ENCODE data around the gene ARHGEF19. TPM values are rescaled to one million over a fixed set of nuclear protein-coding genes. Genes with fewer than 3 reads are reported as not detected.
"Not testable (repeated sequence)": the region's sequence is repeated elsewhere in the genome, so short reads cannot be mapped to it uniquely, and the experiment has no call there.

ARHGEF19 gene
- total RNA-seq, 4 donors from 2014 or later, result 15.8 to 27.1 (median 20.6) TPM

DNA sequence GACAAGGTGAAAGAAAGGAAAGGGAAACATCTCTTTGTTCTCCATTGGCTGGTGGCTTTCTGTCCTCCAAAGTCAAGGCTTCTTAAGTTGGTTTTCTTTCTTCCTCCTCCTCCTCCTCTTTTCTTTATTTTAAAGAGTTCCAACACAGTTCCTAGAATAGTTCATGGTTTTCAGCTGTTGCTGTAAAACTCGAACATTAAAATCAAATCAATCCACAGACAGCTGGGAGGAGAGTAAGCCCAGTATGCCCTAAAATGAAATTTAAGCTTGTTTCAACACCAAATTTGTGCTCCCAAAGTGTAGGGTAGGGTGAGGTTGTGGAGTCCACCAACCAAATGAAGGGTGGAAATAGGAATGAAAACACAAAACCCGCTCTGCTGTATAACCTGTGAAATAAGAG is 35.0 kb upstream of the ARHGEF19 start:
- TF ChIP-seq, protein P1, sequence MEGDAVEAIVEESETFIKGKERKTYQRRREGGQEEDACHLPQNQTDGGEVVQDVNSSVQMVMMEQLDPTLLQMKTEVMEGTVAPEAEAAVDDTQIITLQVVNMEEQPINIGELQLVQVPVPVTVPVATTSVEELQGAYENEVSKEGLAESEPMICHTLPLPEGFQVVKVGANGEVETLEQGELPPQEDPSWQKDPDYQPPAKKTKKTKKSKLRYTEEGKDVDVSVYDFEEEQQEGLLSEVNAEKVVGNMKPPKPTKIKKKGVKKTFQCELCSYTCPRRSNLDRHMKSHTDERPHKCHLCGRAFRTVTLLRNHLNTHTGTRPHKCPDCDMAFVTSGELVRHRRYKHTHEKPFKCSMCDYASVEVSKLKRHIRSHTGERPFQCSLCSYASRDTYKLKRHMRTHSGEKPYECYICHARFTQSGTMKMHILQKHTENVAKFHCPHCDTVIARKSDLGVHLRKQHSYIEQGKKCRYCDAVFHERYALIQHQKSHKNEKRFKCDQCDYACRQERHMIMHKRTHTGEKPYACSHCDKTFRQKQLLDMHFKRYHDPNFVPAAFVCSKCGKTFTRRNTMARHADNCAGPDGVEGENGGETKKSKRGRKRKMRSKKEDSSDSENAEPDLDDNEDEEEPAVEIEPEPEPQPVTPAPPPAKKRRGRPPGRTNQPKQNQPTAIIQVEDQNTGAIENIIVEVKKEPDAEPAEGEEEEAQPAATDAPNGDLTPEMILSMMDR (IDR thresholded peaks at IDR 0.05), result no peak
- no peak for TF ChIP-seq POLR2A (IDR thresholded peaks at IDR 0.05)
- WGBS, 2 donors, result 76 to 95% methylated on average over 2 of the region's 2 CpGs
- H3K27ac ChIP-seq, result peak overlapping the region in 3 of 4 donors; percentile 86 to 91 (median 88)
- H3K4me1 ChIP-seq, result peaks cover 29 to 87% (median 59%) of the 10 kb centered on the region in 3 donors
- DNase-seq, result no peak
- intact Hi-C loops (cut with DNase I), result loop anchor here (10.0 kb wide), 1 partner anchor 173 kb away; the partner anchor contains the start of gene FAM131C
- no peaks in the 10 kb centered on the region for H3K27me3 ChIP-seq
- H3K4me3 ChIP-seq, result no peak overlapping the region
- no peaks in the 10 kb centered on the region for H3K9me3 ChIP-seq
- peaks cover 5 to 43% (median 13%) of the 10 kb centered on the region in 3 donors for H3K36me3 ChIP-seq

DNA sequence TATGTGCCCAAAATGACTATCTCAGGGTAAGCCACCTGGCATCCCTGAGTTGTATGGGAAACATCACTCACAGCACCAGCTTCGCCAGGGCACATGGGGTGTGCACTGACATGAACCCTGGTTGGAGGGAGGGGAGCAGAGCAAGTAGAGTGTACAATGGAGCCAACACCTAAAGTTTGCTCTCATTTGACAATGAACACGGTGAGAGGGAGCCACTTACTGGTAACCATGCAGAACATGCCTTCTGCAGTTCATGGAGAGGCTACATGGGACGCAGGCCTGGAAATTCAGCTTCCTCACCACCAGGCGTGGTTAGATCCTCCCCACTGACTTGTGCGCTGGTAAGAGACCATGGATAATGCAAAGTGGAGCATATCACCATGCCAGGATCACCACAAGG is 34.5 kb upstream of the ARHGEF19 start:
- TF ChIP-seq, protein P1 (IDR thresholded peaks at IDR 0.05), result peak in 1 of 6 experiments; percentile 14
- TF ChIP-seq POLR2A (IDR thresholded peaks at IDR 0.05), result no peak
- peak overlapping the region in 3 of 4 donors; percentile 86 to 91 (median 88) for H3K27ac ChIP-seq
- WGBS, 2 donors, result 75 to 78% methylated on average over 5 of the region's 5 CpGs

DNA sequence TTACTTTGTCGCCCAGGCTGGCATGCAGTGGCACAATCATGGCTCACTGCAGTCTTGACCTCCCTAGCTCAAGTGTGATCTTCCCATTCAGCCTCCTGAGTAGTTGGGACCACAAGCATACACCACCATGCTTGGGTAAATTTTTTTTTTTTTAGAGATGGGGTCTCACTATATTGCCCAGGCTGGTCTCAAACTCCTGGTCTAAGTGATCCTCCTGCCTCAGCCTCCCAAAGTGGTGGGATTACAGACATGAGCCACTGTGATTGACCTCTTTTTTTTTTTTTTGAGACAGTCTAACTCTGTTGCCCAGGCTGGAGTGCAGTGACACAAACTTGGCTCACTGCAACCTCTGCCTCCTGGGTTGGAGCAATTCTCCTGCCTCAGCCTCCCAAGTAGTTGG is 33.8 kb upstream of the ARHGEF19 start:
- WGBS, 2 donors, result 85 to 90% methylated on average over 1 of the region's 1 CpG
- intact Hi-C loops (cut with DNase I), result loop anchor here (10.0 kb wide), 1 partner anchor 171 kb away; the partner anchor contains the start of gene FAM131C
- Histone ChIP-seq H3K4me1 (peaks cover 29 to 78% (median 53%) of the 10 kb centered on the region in 3 donors), H3K27ac (peak overlapping the region in 2 of 4 donors; percentile 86 to 91), H3K36me3 (peaks cover 5 to 31% (median 5%) of the 10 kb centered on the region in 3 donors)
- not testable (repeated sequence) for DNase-seq, H3K9me3 ChIP-seq, H3K4me3 ChIP-seq, H3K27me3 ChIP-seq

More for the DNA sequence above, 34.5 kb upstream of the ARHGEF19 start:
- no peaks in the 10 kb centered on the region for H3K9me3 ChIP-seq
- DNase-seq, result no peak
- no peaks in the 10 kb centered on the region for H3K27me3 ChIP-seq
- intact Hi-C loops (cut with DNase I), result loop anchor here (10.0 kb wide), 1 partner anchor 172 kb away; the partner anchor contains the start of gene FAM131C
- peaks cover 29 to 82% (median 59%) of the 10 kb centered on the region in 3 donors for H3K4me1 ChIP-seq
- H3K4me3 ChIP-seq, result no peak overlapping the region
- H3K36me3 ChIP-seq, result peaks cover 5 to 38% (median 12%) of the 10 kb centered on the region in 3 donors

DNA sequence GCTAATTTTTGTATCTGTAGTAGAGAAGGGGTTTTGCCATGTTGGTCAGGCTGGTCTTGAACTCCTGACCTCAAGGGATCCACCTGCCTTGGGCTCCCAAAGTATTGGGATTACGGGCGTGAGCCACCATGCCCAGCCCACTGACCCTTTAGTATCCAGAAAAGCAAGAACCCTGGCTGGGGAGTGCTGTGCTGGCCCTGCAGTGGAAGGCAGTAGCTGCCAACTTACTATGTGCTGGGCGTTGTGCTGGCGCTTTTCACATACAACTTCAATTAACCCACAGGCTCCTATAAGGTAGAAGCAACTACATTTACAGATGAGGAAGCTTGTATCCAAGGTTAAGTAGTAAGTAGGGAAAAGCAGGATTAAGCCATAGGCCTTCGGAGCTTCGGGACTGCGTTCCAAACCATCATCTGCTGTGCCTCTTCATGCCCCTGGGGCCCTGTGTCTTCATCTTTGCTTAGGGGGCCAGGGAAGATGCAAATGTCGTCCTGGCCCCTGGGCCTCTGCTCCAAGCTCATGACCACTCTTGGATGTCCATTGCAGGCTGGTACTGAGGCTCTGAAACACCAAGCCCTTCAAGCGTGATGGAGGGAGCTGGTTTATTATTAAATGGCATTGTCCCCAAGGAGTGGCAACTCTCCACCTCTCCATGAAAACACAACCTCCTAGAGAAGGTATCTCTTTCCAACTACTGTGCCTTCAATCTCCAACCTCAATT is 33.2 kb upstream of the ARHGEF19 start:
- TF ChIP-seq, protein P1 (IDR thresholded peaks at IDR 0.05), result no peak
- no peak for TF ChIP-seq POLR2A (IDR thresholded peaks at IDR 0.05)
- Histone ChIP-seq H3K27ac (peak overlapping the region in 3 of 4 donors; percentile 29 to 86 (median 42)), H3K4me1 (peaks cover 29 to 78% (median 47%) of the 10 kb centered on the region in 3 donors), H3K27me3 (no peaks in the 10 kb centered on the region), H3K36me3 (peaks cover 0 to 25% (median 5%) of the 10 kb centered on the region in 3 donors), H3K9me3 (no peaks in the 10 kb centered on the region), H3K4me3 (no peak overlapping the region)
- 82 to 87% methylated on average over 5 to 7 of the region's 9 CpGs for WGBS, 2 donors
- DNase-seq, result no peak
- intact Hi-C loops (cut with DNase I), result loop anchor here (10.0 kb wide), 1 partner anchor 171 kb away; the partner anchor contains the start of gene FAM131C

DNA sequence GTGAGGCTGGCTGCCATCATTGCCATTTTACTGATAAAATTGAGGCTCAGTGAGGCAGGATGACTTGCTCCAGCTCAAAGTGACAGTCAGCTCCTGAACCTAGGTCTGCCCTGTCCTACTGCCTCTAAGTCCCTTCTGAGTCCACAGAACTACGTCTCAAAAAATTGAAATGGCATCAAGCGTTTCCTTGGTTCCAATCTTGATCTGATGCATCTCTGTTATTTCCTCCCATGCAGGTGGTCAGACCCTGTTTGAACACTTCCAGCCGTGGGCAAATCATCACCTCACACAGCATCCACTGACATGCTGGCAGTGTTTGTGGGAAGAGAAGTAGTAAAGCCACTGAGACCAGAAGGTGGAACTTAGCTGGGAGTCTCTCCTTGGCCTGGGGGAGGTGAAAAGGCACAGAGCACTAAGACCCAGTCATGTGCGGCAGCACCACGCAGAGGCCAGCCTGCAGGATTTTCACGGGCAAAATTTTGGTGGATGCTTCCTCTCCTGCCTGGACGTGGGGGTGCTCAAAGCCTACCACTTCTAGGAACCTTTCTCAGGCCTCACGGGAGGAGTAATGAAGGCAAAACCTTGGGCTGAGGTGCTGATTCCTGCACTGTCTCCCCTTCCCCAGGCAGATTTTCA is 32.3 kb upstream of the ARHGEF19 start:
- intact Hi-C loops (cut with DNase I), result loop anchor here (5.0 to 10.0 kb wide), 2 partner anchors 37 to 170 kb away; partner anchors contain the start of gene FAM131C
- no peak for DNase-seq

More for the DNA sequence above, 32.3 kb upstream of the ARHGEF19 start:
- 72 to 77% methylated on average over 6 to 7 of the region's 8 CpGs for WGBS, 2 donors
- peaks cover 29 to 76% (median 42%) of the 10 kb centered on the region in 3 donors for H3K4me1 ChIP-seq
- no peak overlapping the region for H3K4me3 ChIP-seq
- TF ChIP-seq, protein P1 (IDR thresholded peaks at IDR 0.05), result no peak
- TF ChIP-seq POLR2A (IDR thresholded peaks at IDR 0.05), result no peak
- peaks cover 0 to 22% (median 5%) of the 10 kb centered on the region in 3 donors for H3K36me3 ChIP-seq
- no peaks in the 10 kb centered on the region for H3K27me3 ChIP-seq
- H3K27ac ChIP-seq, result peak overlapping the region in 3 of 4 donors; percentile 23 to 42 (median 29)
- no peaks in the 10 kb centered on the region for H3K9me3 ChIP-seq
